Astrocyte of the cerebellum (primary cell): ENCODE results near the gene XAB2.

Experiments
- DNase-seq: peaks from one replicate; pipeline ENCODE4 v3.0.0-alpha.2; 2011; ENCODE audit warnings: low read depth
- H3K4me3 ChIP-seq: 2 replicates; pipeline ENCODE4 v1.5.1; 2011; ENCODE audit warnings: mild to moderate bottlenecking, low read depth, low read length, moderate library complexity
- in situ Hi-C: cut with HindIII; loops from 2 replicates; pipeline ENCODE4 v1.10.0; 2017; ENCODE audit warnings: low sequenced_read_pairs
- TF ChIP-seq, protein P1 (sequence below): IDR thresholded peaks from 2 replicates; pipeline ENCODE4 v1.5.1; 2012; ENCODE audit warnings: low read length, low read depth, moderate library complexity, mild to moderate bottlenecking; ENCODE audit errors: missing control alignments

Gene XAB2

DNA sequence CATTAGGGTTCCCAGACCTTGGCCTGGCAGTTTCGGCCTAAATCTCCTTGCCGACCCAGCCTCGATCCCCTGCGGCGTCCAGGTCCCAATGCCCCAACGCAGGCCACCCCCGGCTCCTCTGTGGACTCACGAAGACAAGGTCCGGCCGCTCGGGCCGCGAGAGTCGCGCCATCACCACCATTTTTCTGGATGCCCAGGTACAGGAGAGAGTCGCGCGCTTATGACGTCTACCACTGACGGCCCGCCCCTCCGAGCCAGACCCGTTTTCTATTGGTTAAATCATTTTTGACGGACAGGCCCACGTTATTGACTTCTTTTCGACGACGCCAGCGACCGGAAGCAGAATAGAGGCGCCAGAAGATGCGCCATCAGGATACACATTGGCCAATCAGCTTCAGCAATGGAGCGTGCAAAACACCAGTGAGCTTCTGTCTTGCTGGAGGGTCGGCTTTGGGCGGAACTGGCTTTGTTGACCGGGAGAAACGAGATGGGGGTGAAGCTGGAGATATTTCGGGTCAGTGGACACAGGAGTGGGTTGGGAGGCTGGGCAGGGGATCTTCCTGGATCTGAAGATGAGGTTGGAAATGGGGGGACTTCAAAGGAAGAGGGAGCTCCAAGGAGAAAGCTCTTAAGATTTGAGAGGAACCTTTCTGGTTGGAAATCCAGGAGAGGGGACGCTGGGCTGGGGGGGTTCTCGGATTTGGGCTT lies at the start of gene XAB2, which contains the start of gene PET100:
Gene XAB2 (minus strand): TSS at position 199 of the 708 bp plus-strand sequence. CDS start 18 bp downstream, at position 181.
Gene PET100 (plus strand): TSS at position 447 of the 708 bp plus-strand sequence. CDS start 41 bp downstream, at position 488.
- in situ Hi-C loops, result no loop called here
- TF ChIP-seq, protein P1, sequence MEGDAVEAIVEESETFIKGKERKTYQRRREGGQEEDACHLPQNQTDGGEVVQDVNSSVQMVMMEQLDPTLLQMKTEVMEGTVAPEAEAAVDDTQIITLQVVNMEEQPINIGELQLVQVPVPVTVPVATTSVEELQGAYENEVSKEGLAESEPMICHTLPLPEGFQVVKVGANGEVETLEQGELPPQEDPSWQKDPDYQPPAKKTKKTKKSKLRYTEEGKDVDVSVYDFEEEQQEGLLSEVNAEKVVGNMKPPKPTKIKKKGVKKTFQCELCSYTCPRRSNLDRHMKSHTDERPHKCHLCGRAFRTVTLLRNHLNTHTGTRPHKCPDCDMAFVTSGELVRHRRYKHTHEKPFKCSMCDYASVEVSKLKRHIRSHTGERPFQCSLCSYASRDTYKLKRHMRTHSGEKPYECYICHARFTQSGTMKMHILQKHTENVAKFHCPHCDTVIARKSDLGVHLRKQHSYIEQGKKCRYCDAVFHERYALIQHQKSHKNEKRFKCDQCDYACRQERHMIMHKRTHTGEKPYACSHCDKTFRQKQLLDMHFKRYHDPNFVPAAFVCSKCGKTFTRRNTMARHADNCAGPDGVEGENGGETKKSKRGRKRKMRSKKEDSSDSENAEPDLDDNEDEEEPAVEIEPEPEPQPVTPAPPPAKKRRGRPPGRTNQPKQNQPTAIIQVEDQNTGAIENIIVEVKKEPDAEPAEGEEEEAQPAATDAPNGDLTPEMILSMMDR, result no peak
- DNase-seq, result peak; percentile 98
- H3K4me3 ChIP-seq, result peak within 1 kb of the TSS; percentile 70

DNA sequence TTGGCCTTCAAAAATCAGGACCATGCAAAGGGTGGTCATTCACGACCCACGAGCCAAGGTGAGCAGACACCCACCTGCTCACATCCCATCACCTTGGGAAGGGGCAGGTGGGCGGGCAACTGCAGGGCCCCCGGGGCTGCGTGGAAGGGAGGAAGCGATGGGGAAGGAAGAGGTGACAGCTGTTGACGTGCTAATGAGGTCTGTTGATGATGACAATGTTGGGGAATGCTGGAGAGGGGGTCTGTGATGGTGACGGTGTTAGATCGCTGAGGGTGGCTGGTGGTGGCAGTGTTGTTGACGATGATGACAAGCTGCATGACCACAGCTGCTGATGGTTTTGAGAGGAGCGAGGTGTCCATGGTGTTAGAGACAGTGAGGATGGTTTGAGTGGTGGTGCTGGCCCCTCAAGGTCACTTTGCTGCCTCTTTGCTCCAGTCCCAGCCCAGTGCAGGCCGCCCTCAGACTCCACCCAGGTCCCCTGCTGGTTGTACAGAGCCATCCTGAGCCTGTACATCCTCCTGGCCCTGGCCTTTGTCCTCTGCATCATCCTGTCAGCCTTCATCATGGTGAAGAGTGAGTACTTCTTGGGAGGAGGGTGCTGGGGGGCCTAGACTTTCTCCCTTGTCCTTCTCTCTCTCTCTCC lies 48.4 kb upstream of the XAB2 start:
- DNase-seq, result no peak
- in situ Hi-C loops, result no loop called here
- TF ChIP-seq, protein P1, result no peak
- no peak overlapping the region for H3K4me3 ChIP-seq

DNA sequence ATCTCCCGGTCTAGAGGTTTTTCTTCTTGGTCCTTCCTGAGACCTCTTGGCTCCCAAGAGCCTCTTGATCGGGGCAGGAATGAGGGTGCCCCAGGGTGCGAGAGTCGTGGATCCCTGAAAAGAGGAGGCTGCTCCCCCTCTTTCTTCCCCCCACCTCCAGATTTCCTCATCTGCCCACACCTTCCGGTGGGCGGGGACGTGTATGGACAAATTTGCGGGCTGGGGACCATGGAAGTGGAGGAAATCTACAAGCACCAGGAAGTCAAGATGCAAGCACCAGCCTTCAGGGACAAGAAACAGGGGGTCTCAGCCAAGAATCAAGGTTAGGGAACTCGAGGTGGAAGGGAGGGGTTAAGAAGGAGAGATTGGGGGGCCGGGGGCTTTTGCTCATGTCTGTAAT lies 47.5 kb upstream of the XAB2 start, which contains the start of gene MCEMP1:
Gene MCEMP1 (plus strand): TSS at position 237 of the 400 bp plus-strand sequence. CDS start 31 bp downstream, at position 268.
- H3K4me3 ChIP-seq, result no peak within 1 kb of the TSS
- TF ChIP-seq, protein P1, result no peak
- DNase-seq, result no peak
- in situ Hi-C loops, result no loop called here

DNA sequence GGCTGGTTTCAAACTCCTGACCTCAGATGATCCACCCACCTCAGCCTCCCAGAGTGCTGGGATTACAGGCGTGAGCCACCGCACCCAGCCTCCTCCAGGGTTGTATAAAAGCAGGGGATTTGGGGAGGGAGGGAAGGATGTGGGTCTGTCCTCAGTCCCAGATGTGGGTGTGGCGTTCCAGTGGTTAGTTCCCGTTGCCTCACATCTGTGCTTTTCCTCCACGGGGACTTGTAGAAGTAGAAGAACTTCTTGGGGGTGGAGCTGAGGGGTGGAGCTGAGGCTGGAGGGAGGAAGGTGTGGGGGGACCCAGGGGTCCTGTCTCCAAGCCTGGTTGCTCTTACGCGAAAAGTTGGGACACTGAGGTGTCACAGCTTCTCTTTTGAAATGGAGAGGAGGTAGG lies 47.0 kb upstream of the XAB2 start:
- in situ Hi-C loops, result no loop called here
- TF ChIP-seq, protein P1, result no peak
- H3K4me3 ChIP-seq, result no peak overlapping the region
- no peak for DNase-seq

DNA sequence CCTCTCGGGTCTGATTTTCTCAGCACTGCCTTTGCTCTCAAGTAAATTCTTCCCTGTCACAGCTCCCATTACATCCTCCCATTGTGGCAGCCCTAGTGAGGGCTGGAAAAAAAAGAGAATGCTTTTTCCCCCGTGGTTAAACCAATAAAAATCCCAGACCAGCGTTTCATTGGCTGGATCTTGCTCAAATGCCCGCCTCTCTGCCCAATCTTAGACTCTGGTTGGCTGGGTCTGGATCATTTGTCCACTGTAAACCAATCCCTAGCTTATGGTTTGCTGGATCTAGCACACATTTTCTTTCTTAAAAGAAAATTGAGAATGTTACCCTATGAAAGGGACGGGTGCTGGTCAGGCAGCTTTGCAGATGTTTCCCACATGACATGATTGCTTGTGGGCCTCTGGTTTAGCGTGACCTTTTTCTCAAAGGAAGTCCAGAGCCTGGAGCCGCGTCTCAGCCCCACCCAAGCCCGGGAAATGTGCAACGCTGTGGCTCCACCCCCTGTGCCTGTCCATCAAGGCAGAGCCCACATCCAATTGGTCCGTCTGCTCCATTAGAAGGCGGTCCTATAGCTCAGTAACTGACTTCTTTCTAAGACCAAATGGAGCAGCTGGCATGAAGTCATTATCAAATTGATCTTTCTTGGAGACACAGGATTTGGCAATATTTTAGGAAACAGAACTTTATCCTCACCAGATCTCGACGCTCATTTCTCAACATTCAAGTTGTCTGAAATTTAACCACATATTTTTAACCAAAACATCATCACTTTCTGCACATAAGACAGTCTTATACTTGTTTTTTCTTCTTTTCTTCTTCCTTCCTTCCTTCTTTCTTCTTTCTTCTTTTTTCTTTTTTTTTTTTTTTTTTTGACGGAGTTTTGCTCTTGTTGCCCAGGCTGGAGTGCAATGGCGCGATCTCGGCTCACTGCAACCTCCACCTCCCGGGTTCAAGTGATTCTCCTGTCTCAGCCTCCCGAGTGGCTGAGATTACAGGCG lies 45.0 kb upstream of the XAB2 start:
- in situ Hi-C loops, result no loop called here
- DNase-seq, result no peak
- TF ChIP-seq, protein P1, result no peak
- H3K4me3 ChIP-seq, result no peak overlapping the region

- no peak for DNase-seq
- H3K4me3 ChIP-seq, result no peak overlapping the region
- TF ChIP-seq, protein P1, result no peak
- in situ Hi-C loops, result no loop called here
These were observed 43.2 kb upstream of the XAB2 start for GRCh38 chr19:7672522-7672921.
